ENCODE data around the gene RNF5. TPM values are rescaled to one million over a fixed set of nuclear protein-coding genes. Genes with fewer than 3 reads are reported as not detected.

Gene RNF5
- total RNA-seq, 2 experiments from 2014 or later: 58.4 to 58.9 TPM

DNA sequence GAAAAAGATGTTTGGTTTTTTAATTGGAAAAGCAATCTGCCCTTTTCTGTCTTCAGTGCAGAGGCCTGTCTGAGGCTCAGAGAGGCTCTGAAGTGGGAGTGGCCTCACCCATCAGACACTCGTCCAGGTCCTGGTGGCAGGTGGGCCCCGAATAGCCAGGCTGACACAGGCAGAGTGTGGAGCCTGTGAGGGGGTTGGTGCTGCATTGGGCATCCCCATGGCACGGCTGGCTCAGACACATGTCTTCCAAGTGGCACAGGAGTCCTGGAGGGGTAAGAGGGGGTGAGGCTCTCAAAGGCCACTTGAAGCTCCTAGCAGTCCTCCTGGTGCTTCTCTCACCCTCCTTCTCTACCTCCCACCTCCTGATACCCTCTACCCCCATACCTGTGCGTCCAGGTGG is 41.8 kb downstream of the RNF5 start:
- POLR2A ChIA-PET: no interaction called here
- CTCF ChIA-PET: no interaction called here

- POLR2A ChIA-PET: no interaction called here
- CTCF ChIA-PET: no interaction called here
Measured at GRCh38 chr6:32222333-32223230, 44.4 kb downstream of the RNF5 start.

DNA sequence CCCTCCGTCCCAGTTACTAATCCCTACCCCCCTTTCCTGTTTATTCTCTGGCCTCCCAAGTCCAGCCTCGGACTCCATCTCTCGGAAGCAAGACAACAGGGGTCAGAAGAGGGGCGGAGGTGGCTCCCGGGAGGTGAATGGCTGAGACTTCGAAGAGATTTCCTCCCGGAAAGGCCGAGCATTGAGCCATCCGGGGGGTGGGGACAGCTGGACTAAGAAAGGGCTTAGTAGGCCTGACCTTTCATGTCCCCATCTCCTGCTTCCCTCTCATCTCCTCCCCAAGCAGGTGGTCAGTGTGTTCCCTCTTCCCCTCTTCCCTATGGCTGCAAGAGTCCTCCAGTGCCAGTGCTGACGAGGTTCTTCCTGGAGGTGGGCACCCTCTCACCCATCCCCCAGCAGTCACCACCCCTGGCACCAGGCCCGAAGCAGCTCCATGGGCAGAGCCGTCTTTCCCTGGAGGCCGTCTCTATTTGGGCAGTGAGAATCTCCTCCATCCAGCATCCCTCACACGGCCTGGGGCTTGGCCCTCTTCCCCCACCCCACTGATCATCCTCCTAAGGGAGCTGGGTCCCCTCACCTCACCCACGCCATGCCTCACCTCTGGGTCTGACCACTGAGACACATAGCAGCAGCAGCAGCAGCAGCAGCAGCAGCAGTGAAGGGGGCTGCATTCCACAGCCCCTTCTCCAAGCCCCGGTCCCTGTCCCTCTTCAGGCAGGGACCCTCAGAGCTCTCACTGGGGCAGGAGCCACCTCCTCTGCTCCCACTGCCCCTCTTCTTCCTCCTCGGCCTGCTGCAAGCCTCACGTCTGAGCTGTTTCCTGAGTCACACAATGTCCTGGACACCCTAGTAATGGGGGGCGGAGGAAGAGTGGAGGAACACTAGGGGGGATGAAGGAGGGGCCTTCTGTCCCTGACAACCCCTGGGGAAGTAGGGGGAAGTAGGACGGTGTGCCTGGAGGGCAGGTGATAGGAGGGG is 45.3 kb downstream of the RNF5 start, which contains the start of gene NOTCH4:
Gene NOTCH4 (minus strand): TSS at position 810 of the 978 bp plus-strand sequence. CDS start 139 bp downstream, at position 671.
- ChIA-PET CTCF (interaction anchor here (0.8 kb wide), 1 partner anchor 190 kb away, joined by 4 read pairs; no protein-coding TSS in a partner anchor), POLR2A (no interaction called here)

GRCh38 chr6:32224696-32225095 is 46.5 kb downstream of the RNF5 start:
- POLR2A ChIA-PET: no interaction called here
- CTCF ChIA-PET: no interaction called here

DNA sequence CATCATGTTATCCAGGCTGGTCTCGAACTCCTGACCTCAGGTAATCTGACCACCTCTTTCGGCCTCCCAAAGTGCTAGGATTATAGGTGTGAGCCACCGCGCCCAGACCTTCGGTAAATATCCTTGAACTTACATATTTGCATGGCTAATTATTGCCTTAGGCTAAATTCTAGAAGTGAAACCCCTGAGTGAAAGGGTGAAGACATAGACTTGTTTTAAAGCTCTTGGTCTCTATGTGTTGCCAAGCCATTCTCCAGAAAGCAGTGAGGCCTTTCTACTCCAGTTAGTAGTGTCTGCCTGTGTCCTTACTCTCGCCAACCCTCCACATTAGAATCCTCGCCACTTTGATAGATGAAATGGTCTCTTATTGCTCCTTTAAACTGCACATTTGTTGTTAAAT is 48.2 kb downstream of the RNF5 start:
- POLR2A ChIA-PET: no interaction called here
- CTCF ChIA-PET: interaction anchor here (0.6 kb wide), 1 partner anchor 23 kb away, joined by 4 read pairs; no protein-coding TSS in a partner anchor

Other genes with a start within 250 kb of the RNF5 start
- gene CFB, start 232.3 kb upstream of the RNF5 start, total RNA-seq: not detected
- gene NELFE, start 219.4 kb upstream of the RNF5 start, total RNA-seq: 10 to 100 TPM; 80.0 to 85.7 TPM
- gene SKIC2, start 219.2 kb upstream of the RNF5 start, total RNA-seq: 100 to 1,000 TPM; 106 to 109 TPM
- gene DXO, start 206.3 kb upstream of the RNF5 start, total RNA-seq: 10 to 100 TPM; 11.8 to 13.7 TPM
- gene C4A, start 196.3 kb upstream of the RNF5 start, total RNA-seq: 1 to 10 TPM; 3.0 to 3.7 TPM
- 1 to 10 TPM; 2.5 to 3.6 TPM for gene C4B, start 163.6 kb upstream of the RNF5 start, total RNA-seq
- gene CYP21A2, start 140.0 kb upstream of the RNF5 start, total RNA-seq: under 1 TPM; 0.23 to 0.44 TPM
- 1 to 10 TPM; 1.1 to 1.3 TPM for gene TNXB, start 69.1 kb upstream of the RNF5 start, total RNA-seq
- gene ATF6B, start 50.2 kb upstream of the RNF5 start, total RNA-seq: 10 to 100 TPM; 60.6 to 61.8 TPM
- 1 to 10 TPM; 6.7 to 7.1 TPM for gene FKBPL, start 48.1 kb upstream of the RNF5 start, total RNA-seq
- under 1 TPM; 0.61 TPM for gene PRRT1, start 26.5 kb upstream of the RNF5 start, total RNA-seq
- gene PPT2, start 24.3 kb upstream of the RNF5 start, total RNA-seq: 10 to 100 TPM; 25.2 to 26.2 TPM
- gene EGFL8, start 13.8 kb upstream of the RNF5 start, total RNA-seq: 10 to 100 TPM; 11.9 to 12.3 TPM
- gene AGPAT1, start 2.3 kb upstream of the RNF5 start, total RNA-seq: 10 to 100 TPM; 41.0 to 43.5 TPM
- gene AGER, start 5.8 kb downstream of the RNF5 start, total RNA-seq: 10 to 100 TPM; 10.5 to 15.2 TPM
- 10 to 100 TPM; 53.9 to 59.3 TPM for gene PBX2, start 11.8 kb downstream of the RNF5 start, total RNA-seq
- 10 to 100 TPM; 69.4 to 73.0 TPM for gene GPSM3, start 14.2 kb downstream of the RNF5 start, total RNA-seq
- 1 to 10 TPM; 1.4 to 1.5 TPM for gene NOTCH4, start 45.7 kb downstream of the RNF5 start, total RNA-seq
- not detected for gene TSBP1, start 193.5 kb downstream of the RNF5 start, total RNA-seq
- gene BTNL2, start 228.8 kb downstream of the RNF5 start, total RNA-seq: not detected

Data from activated CD8-positive, alpha-beta memory T cell treated with anti-CD3 and anti-CD28 coated beads for 36 hours (primary cell).